ENCODE measurements around the gene TAGLN2.

The TAGLN2 gene

DNA sequence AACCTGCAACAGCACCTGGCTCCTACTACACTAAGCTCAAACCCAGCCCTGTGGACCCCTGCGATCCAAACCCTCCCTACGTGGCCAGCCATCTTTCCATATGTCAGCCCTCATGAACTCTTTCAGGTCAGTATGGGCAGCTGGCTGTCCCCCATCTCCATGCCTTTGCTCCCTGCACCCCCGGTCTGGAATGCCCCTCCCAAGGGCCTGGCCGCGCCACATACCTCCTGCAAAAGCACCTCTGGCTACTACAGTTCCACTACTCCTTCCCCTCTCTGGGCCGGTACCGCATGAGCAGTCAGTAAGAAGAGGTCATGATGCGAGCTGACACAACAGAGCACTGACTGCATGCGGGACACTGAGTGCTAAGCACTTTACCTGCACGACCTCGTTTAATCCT, 10.0 kb upstream of the TAGLN2 start:
- H3K4me1 ChIP-seq (ENCODE audit: control insufficient read depth, insufficient read depth, low read length): peaks cover 5% of the 10 kb centered on the region
- no CpG with 5 or more reads among the region's 11 CpGs for WGBS (ENCODE audit: insufficient coverage, insufficient read length)
- no peaks in the 10 kb centered on the region for H3K27me3 ChIP-seq (ENCODE audit: control insufficient read depth, insufficient read depth, low read length)
- no peaks in the 10 kb centered on the region for H3K9me3 ChIP-seq (ENCODE audit: control insufficient read depth, insufficient read depth, low read length)
- no peak overlapping the region for H3K4me3 ChIP-seq (ENCODE audit: low read length)
- no peak for DNase-seq (ENCODE audit: low read depth, low spot score)
- no peak overlapping the region for H3K27ac ChIP-seq (ENCODE audit: low read length)
- peaks cover 17% of the 10 kb centered on the region for H3K36me3 ChIP-seq (ENCODE audit: control insufficient read depth, insufficient read depth, low read length)

DNA sequence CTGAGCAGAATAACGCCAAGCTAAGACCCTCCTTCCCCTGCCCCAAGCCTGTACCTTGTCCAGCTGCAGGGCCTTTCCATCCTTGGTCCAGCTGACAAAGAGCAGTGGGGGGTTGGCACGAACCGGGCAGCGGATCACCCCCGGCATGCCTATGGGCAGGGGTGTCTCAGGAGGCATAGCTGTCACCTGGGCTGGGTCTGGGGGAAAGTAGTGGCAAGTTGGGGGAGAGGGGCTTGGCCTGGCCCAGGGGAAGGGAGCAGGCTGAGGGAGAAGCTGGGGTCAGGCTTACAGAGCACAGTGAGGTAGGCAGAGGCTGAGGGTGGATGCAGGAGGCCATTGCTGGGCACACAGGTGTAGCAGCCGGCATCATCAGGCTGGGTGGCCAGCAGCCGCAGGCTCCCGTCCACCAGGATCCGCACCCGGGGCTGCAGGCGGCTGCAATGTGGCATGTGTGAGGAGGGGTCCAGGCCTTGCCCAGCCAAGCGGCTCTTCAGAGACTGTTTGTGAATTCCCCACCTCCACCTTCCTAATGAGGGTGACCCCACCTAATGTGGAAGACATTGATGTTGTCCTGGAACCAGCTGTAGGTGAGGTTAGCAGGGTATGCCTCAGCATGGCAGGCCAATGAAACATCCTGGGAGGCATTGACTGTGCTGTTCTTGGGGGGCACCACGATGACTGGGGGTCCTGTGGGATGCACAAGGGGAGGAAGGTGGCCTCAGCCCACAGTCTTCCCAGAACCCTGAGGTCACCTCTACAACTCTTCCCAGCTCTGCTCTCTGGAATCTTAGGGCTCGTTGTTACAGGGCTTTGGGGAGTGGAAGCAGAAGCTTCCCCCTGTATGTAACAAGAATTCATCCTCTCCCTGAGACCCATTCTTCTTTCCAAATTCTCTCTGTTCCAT, 9.1 kb upstream of the TAGLN2 start:
- peaks cover 5% of the 10 kb centered on the region for H3K4me1 ChIP-seq (ENCODE audit: control insufficient read depth, insufficient read depth, low read length)
- no peaks in the 10 kb centered on the region for H3K9me3 ChIP-seq (ENCODE audit: control insufficient read depth, insufficient read depth, low read length)
- no peak overlapping the region for H3K27ac ChIP-seq (ENCODE audit: low read length)
- peaks cover 17% of the 10 kb centered on the region for H3K36me3 ChIP-seq (ENCODE audit: control insufficient read depth, insufficient read depth, low read length)
- no peak overlapping the region for H3K4me3 ChIP-seq (ENCODE audit: low read length)
- DNase-seq (ENCODE audit: low read depth, low spot score): no peak
- no CpG with 5 or more reads among the region's 14 CpGs for WGBS (ENCODE audit: insufficient coverage, insufficient read length)
- H3K27me3 ChIP-seq (ENCODE audit: control insufficient read depth, insufficient read depth, low read length): no peaks in the 10 kb centered on the region

DNA sequence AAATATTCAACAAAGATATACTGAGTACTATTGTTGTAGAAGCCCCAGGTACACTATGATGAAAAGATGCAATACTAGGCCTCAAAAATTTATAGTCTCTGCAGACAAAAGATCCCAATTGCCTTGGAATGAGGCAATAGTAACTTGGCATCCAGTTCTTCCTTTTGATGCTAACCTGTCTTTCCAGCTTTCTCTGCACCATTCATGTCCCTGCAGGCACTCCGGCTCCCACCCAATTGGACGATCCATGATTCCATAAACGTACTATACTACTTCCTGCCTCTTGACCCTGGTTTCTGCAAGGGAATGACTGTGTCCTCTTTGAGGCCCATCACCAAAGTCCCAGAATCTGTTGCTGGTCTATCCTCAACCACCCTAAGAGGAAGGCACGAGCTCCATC, 8.0 kb upstream of the TAGLN2 start:
- peaks cover 17% of the 10 kb centered on the region for H3K36me3 ChIP-seq (ENCODE audit: control insufficient read depth, insufficient read depth, low read length)
- no peak for DNase-seq (ENCODE audit: low read depth, low spot score)
- H3K27me3 ChIP-seq (ENCODE audit: control insufficient read depth, insufficient read depth, low read length): no peaks in the 10 kb centered on the region
- WGBS (ENCODE audit: insufficient coverage, insufficient read length): no CpG with 5 or more reads among the region's 4 CpGs
- H3K9me3 ChIP-seq (ENCODE audit: control insufficient read depth, insufficient read depth, low read length): no peaks in the 10 kb centered on the region
- H3K27ac ChIP-seq (ENCODE audit: low read length): no peak overlapping the region
- H3K4me3 ChIP-seq (ENCODE audit: low read length): no peak overlapping the region
- peaks cover 5% of the 10 kb centered on the region for H3K4me1 ChIP-seq (ENCODE audit: control insufficient read depth, insufficient read depth, low read length)

DNA sequence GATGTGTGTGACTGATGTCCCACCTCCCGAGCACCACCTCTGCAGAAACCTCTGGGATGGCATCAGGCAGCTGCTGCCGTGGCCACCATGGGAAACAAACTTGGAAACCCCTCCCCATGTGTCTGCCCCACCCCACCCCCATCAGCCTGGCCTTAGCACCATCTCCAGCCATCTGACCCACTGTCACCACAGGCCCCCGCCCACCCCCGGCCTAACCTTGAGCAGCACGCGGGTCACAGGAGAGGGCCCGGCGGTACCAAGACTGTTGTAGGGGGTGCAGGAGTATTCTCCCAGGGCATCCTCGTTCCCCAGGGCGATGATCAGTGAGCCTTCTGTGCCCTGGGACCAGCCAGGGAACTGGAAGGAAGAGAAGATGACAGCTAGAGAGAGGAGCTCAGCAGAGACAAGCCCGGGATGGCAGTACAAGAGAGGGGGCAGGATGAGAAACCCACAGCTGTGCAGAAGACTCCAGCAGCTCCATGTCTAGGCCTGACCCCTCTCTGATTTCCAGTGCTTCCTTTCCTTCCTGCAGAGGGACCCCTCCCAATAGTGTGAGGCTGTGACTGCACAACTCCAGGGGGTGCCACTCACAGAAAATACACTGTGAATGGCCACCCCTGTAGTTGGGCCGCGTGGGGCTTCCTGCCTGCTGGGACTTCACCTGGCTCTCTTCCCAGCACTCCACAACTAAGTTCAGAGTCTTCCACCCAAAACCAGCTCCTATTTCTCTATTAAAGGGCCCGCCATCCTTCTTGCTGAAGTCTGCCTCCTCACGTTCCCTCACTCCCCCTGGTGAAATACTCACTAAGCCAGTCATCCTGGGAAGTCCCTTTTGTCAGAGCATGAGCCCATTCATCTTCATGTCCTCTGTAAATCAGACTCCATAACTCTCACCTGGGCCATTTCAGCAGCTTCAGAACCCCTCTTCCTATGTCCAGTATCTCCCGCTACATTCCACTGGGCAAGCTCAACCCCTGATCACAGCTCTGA, 7.3 kb upstream of the TAGLN2 start:
- no peak for DNase-seq (ENCODE audit: low read depth, low spot score)
- H3K27ac ChIP-seq (ENCODE audit: low read length): no peak overlapping the region
- WGBS (ENCODE audit: insufficient coverage, insufficient read length): no CpG with 5 or more reads among the region's 16 CpGs

DNA sequence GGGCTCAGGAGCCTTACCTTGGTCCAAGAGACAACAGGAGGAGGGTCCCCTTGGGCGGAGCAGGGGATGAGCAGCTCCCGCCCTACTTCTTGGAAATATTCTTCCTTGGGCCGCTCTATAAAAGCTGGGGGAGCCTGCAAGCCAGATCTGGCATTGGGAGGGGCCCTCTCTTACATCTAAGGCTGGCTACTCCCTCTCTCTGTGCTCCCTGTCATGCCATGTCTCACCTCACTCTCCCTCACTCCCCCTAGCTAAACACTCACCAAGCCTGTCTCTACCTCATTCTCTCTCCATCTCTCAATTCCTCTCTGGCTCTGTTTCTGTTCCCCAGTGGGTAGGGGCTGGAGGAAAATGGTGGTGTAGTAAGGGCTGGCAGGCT, 6.5 kb upstream of the TAGLN2 start:
- Histone ChIP-seq H3K27me3 (ENCODE audit: control insufficient read depth, insufficient read depth, low read length) (no peaks in the 10 kb centered on the region), H3K36me3 (ENCODE audit: control insufficient read depth, insufficient read depth, low read length) (peaks cover 17% of the 10 kb centered on the region), H3K4me3 (ENCODE audit: low read length) (no peak overlapping the region), H3K27ac (ENCODE audit: low read length) (no peak overlapping the region), H3K9me3 (ENCODE audit: control insufficient read depth, insufficient read depth, low read length) (no peaks in the 10 kb centered on the region), H3K4me1 (ENCODE audit: control insufficient read depth, insufficient read depth, low read length) (peaks cover under 1% of the 10 kb centered on the region)
- WGBS (ENCODE audit: insufficient coverage, insufficient read length): no CpG with 5 or more reads among the region's 3 CpGs
- no peak for DNase-seq (ENCODE audit: low read depth, low spot score)

More for the DNA sequence above, 7.3 kb upstream of the TAGLN2 start:
- Histone ChIP-seq H3K27me3 (ENCODE audit: control insufficient read depth, insufficient read depth, low read length) (no peaks in the 10 kb centered on the region), H3K4me3 (ENCODE audit: low read length) (no peak overlapping the region), H3K36me3 (ENCODE audit: control insufficient read depth, insufficient read depth, low read length) (peaks cover 17% of the 10 kb centered on the region), H3K9me3 (ENCODE audit: control insufficient read depth, insufficient read depth, low read length) (no peaks in the 10 kb centered on the region), H3K4me1 (ENCODE audit: control insufficient read depth, insufficient read depth, low read length) (peaks cover 3% of the 10 kb centered on the region)

DNA sequence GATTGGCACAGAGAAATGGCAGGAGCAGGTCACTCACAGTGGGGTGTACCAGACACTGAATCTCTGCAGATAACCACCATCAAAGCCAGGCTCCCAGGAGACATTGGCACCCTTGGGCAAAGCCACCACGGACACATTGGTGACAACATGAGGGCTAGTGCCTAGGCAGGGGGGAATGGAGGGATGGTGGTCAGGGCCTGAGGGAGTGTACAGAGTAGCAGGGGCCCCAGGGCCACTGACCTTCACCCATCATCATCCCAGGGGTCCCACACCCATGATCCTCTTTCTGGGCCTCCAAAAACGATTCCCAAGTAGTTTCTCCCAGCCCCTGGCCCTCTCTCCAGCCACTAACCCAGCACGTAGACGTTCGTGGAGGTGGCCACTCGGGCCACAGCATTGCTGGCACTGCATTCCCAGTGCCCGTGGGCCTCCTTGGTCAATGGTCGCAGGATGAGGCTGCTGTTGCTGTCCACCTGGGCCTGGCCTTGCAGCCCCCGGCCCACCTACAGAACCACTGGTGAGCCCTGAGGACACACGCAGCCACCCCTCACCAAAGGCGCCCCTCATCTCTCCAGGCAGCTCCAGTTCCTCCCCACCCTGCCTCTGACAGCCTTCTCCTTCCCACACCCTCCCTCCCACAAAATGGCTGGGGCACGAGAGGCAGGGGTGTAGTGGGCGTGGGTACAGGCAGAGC, 5.9 kb upstream of the TAGLN2 start:
- peaks cover 17% of the 10 kb centered on the region for H3K36me3 ChIP-seq (ENCODE audit: control insufficient read depth, insufficient read depth, low read length)
- H3K27ac ChIP-seq (ENCODE audit: low read length): no peak overlapping the region
- H3K4me1 ChIP-seq (ENCODE audit: control insufficient read depth, insufficient read depth, low read length): no peaks in the 10 kb centered on the region
- WGBS (ENCODE audit: insufficient coverage, insufficient read length): no CpG with 5 or more reads among the region's 13 CpGs
- DNase-seq (ENCODE audit: low read depth, low spot score): no peak
- H3K4me3 ChIP-seq (ENCODE audit: low read length): no peak overlapping the region
- H3K27me3 ChIP-seq (ENCODE audit: control insufficient read depth, insufficient read depth, low read length): no peaks in the 10 kb centered on the region
- H3K9me3 ChIP-seq (ENCODE audit: control insufficient read depth, insufficient read depth, low read length): no peaks in the 10 kb centered on the region

DNA sequence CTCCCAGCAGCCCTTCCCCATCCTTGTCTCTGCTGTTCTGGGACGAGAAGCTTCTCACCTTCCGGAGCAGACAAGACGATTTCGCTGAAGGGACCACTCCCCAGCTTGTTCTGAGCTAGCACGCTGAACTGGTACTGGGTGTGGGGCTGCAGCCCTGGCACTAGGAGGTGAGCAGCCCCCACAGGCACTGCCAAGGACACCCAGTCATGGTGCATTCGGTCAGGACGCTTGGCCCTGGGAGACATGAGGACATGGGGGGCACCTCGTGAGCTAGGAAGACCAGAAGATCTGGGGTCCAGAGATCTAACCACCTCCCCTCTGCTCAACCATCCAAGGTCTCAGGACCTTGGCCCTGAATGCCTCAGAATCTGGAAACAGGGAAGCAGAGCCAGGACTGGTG, 5.3 kb upstream of the TAGLN2 start:
- Histone ChIP-seq H3K4me1 (ENCODE audit: control insufficient read depth, insufficient read depth, low read length) (no peaks in the 10 kb centered on the region), H3K27me3 (ENCODE audit: control insufficient read depth, insufficient read depth, low read length) (no peaks in the 10 kb centered on the region), H3K9me3 (ENCODE audit: control insufficient read depth, insufficient read depth, low read length) (no peaks in the 10 kb centered on the region), H3K36me3 (ENCODE audit: control insufficient read depth, insufficient read depth, low read length) (peaks cover 17% of the 10 kb centered on the region), H3K4me3 (ENCODE audit: low read length) (no peak overlapping the region), H3K27ac (ENCODE audit: low read length) (no peak overlapping the region)
- no peak for DNase-seq (ENCODE audit: low read depth, low spot score)
- WGBS (ENCODE audit: insufficient coverage, insufficient read length): no CpG with 5 or more reads among the region's 8 CpGs

DNA sequence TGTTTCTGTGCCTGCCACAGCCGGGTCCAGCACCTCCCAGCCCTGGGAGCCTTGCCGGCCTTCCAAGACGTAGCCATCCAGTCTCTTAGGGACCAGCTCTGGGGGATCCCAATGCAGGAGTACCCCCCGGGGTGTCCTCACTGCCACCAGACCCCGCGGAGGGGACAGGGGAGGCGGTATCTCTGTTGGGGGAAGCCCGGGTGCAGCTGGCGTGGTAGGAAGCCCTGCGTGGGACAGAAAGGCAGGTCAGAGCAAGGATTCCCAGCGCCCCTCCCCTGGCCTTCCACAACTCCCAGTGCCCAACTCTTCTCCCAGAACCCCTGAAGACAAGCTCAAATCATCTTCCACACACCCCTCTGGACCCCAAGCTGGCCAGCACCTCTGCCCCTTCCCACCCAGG, 4.9 kb upstream of the TAGLN2 start:
- H3K4me1 ChIP-seq (ENCODE audit: control insufficient read depth, insufficient read depth, low read length): no peaks in the 10 kb centered on the region
- no peaks in the 10 kb centered on the region for H3K9me3 ChIP-seq (ENCODE audit: control insufficient read depth, insufficient read depth, low read length)
- no peak for DNase-seq (ENCODE audit: low read depth, low spot score)
- no peak overlapping the region for H3K4me3 ChIP-seq (ENCODE audit: low read length)
- WGBS (ENCODE audit: insufficient coverage, insufficient read length): no CpG with 5 or more reads among the region's 11 CpGs
- H3K27me3 ChIP-seq (ENCODE audit: control insufficient read depth, insufficient read depth, low read length): no peaks in the 10 kb centered on the region
- H3K27ac ChIP-seq (ENCODE audit: low read length): no peak overlapping the region
- H3K36me3 ChIP-seq (ENCODE audit: control insufficient read depth, insufficient read depth, low read length): peaks cover 14% of the 10 kb centered on the region

DNA sequence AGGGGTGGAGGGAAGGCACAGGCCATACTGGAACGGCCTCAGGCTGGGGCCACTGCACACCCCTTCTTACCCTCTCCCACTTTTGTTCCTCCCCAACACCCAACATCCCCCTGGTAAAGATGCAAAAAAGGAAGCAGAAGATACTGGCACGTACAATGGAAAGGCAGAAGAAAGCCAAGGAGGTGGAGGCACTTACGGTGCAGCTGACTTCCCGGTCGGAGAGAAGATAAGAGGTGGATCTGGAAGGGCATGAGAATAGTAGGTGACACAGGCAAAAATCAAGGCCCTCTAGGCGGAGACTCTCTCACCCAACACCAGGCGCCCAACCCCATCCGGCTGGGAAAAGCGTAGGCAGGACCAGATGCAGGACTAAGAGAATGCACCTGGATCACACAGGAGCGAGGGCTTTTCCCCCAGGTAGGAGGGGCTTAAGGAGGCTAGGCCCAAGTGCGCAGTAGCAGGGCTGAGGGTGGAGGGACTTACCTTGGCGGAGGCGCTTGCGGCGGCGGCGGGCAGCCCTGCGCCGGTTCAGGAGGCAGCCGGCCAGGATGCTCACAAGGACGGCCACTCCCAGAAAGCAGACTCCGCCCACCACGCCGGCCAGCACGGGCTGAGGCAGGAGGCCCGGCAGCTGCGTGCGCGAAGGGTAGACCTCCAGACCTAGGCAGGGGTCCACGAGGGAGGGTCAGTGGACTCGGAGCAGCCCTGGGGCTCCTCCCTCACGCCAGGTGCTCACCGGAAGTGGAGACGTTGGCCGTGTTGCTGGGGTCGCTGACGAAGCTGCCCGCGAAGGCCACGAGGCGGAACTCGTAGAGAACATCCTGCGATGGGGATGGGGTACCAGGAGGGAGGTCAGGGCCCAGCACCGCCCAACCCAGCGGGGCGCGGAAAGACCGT, 4.1 kb upstream of the TAGLN2 start:
- no peaks in the 10 kb centered on the region for H3K27me3 ChIP-seq (ENCODE audit: control insufficient read depth, insufficient read depth, low read length)
- H3K36me3 ChIP-seq (ENCODE audit: control insufficient read depth, insufficient read depth, low read length): peaks cover 11% of the 10 kb centered on the region
- H3K4me1 ChIP-seq (ENCODE audit: control insufficient read depth, insufficient read depth, low read length): 0 out of 2 replicates have a peak, but pooled peaks cover 2% of the 10 kb centered on the region
- WGBS (ENCODE audit: insufficient coverage, insufficient read length): no CpG with 5 or more reads among the region's 48 CpGs
- H3K27ac ChIP-seq (ENCODE audit: low read length): no peak overlapping the region
- H3K9me3 ChIP-seq (ENCODE audit: control insufficient read depth, insufficient read depth, low read length): no peaks in the 10 kb centered on the region
- no peak for DNase-seq (ENCODE audit: low read depth, low spot score)
- H3K4me3 ChIP-seq (ENCODE audit: low read length): no peak overlapping the region

Data from iPS DF 6.9 (cell line).